Tibial artery (tissue), 4 donors: ENCODE measurements around the gene HIVEP1.

ENCODE experiments used
- DNase-seq, 2 donors: peaks; one replicate each; pipeline ENCODE4 v3.0.0-alpha.2; 2019
- H3K27ac ChIP-seq, 2 donors: fragments of 200-600 bp; sonication (generic) in 1 of 2; 1 replicate in 1 of 2; 2 replicates in 1 of 2; pipeline ENCODE4 v1.5.1; 2018 to 2019; ENCODE audit warnings: mild to moderate bottlenecking in 1 of 2
- H3K27me3 ChIP-seq, 2 donors: fragments of 200-600 bp; sonication (generic) in 1 of 2; one replicate each; pipeline versions ENCODE4 v1.5.1 to v1.6.0; 2016 to 2019
- H3K36me3 ChIP-seq, 3 donors: fragments of 200-600 bp; sonication (generic) in 2 of 3; one replicate each; pipeline ENCODE4 v1.5.1; 2016 to 2019; ENCODE audit warnings: mild to moderate bottlenecking in 2 of 3
- H3K4me1 ChIP-seq, 4 donors: fragments of 200-600 bp; sonication (generic) in 2 of 4; 1 replicate in 3 of 4; 2 replicates in 1 of 4; pipeline ENCODE4 v1.5.1; 2016 to 2019
- H3K4me3 ChIP-seq, 2 donors: fragments of 200-600 bp; sonication (generic) in 1 of 2; 1 replicate in 1 of 2; 2 replicates in 1 of 2; pipeline ENCODE4 v1.5.1; 2018 to 2019; ENCODE audit warnings: mild to moderate bottlenecking in 2 of 2
- H3K9me3 ChIP-seq, 3 donors: fragments of 200-600 bp; sonication (generic) in 1 of 3; one replicate each; pipeline ENCODE4 v1.5.1; 2016 to 2019
- CTCF ChIP-seq, 2 experiments: fragments of 200-600 bp in 1 of 2; fragments of 450-650 bp in 1 of 2; IDR thresholded peaks; one replicate each; pipeline ENCODE4 v1.5.1; 2017 to 2019; ENCODE audit warnings: antibody characterized with exemption in 2 of 2, mild to moderate bottlenecking in 1 of 2, moderate library complexity in 1 of 2
- intact Hi-C: fragments of 100-400 bp; cut with DNase I; formaldehyde crosslinking; loops from one replicate; pipeline ENCODE4 v1.15.0; 2023; ENCODE audit warnings: low total_unique reads

HIVEP1 gene

GRCh38 chr6:12096342-12096741 is 84.2 kb downstream of the HIVEP1 start:
- intact Hi-C loops, result no loop called here
- H3K4me1 ChIP-seq, result no peaks in the 10 kb centered on the region
- no peak overlapping the region for H3K4me3 ChIP-seq
- TF ChIP-seq CTCF (IDR thresholded peaks at IDR 0.05), result no peak
- H3K27me3 ChIP-seq, result no peaks in the 10 kb centered on the region
- no peaks in the 10 kb centered on the region for H3K9me3 ChIP-seq
- no peak overlapping the region for H3K27ac ChIP-seq
- no peaks in the 10 kb centered on the region for H3K36me3 ChIP-seq
- no peak for DNase-seq

DNA sequence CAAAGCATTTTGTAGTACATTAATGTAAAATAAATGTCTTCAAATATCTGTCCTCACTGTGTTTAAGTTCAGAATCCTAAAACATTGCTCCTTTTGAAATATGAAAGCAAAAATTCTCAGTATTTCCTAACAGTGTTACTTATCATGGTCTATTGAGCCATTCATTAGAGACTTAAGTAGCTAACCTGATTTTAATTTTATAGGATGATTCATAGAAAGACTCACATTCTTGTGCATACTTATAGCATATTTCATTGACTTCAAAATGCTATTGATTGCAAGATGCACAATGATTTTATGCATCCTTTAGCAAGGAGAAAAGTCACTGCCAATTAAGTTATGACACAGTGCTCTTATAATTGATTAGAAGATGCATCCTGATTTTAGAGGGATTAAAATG is 85.7 kb downstream of the HIVEP1 start:
- no peak for TF ChIP-seq CTCF (IDR thresholded peaks at IDR 0.05)
- DNase-seq, result no peak
- H3K4me1 ChIP-seq, result no peaks in the 10 kb centered on the region
- H3K4me3 ChIP-seq, result no peak overlapping the region
- H3K36me3 ChIP-seq, result no peaks in the 10 kb centered on the region
- no peaks in the 10 kb centered on the region for H3K27me3 ChIP-seq
- no peaks in the 10 kb centered on the region for H3K9me3 ChIP-seq
- intact Hi-C loops, result no loop called here
- H3K27ac ChIP-seq, result no peak overlapping the region

- H3K27me3 ChIP-seq, result no peaks in the 10 kb centered on the region
- intact Hi-C loops, result no loop called here
- no peak for TF ChIP-seq CTCF (IDR thresholded peaks at IDR 0.05)
- H3K36me3 ChIP-seq, result no peaks in the 10 kb centered on the region
- no peaks in the 10 kb centered on the region for H3K4me1 ChIP-seq
- H3K27ac ChIP-seq, result no peak overlapping the region
- H3K9me3 ChIP-seq, result peaks cover 0 to 5% (median 0%) of the 10 kb centered on the region in 3 donors
- DNase-seq, result no peak
- no peak overlapping the region for H3K4me3 ChIP-seq
Measured at GRCh38 chr6:12099623-12100338, 87.7 kb downstream of the HIVEP1 start.

- Histone ChIP-seq H3K4me1 (no peaks in the 10 kb centered on the region), H3K27ac (no peak overlapping the region), H3K27me3 (no peaks in the 10 kb centered on the region), H3K36me3 (no peaks in the 10 kb centered on the region), H3K4me3 (no peak overlapping the region), H3K9me3 (peaks cover 0 to 5% (median 0%) of the 10 kb centered on the region in 3 donors)
- no peak for TF ChIP-seq CTCF (IDR thresholded peaks at IDR 0.05)
- no peak for DNase-seq
- intact Hi-C loops, result no loop called here
Measured at GRCh38 chr6:12101048-12101447, 88.9 kb downstream of the HIVEP1 start.

GRCh38 chr6:12101653-12102312 is 89.7 kb downstream of the HIVEP1 start:
- Histone ChIP-seq H3K27ac (no peak overlapping the region), H3K4me1 (no peaks in the 10 kb centered on the region), H3K27me3 (no peaks in the 10 kb centered on the region), H3K36me3 (no peaks in the 10 kb centered on the region), H3K9me3 (peaks cover 0 to 5% (median 0%) of the 10 kb centered on the region in 3 donors), H3K4me3 (no peak overlapping the region)
- no peak for DNase-seq
- intact Hi-C loops, result no loop called here
- no peak for TF ChIP-seq CTCF (IDR thresholded peaks at IDR 0.05)
